ENCODE data around the gene SYN1.
"Not testable (repeated sequence)": the region's sequence is repeated elsewhere in the genome, so short reads cannot be mapped to it uniquely, and the experiment has no call there.

Gene SYN1

DNA sequence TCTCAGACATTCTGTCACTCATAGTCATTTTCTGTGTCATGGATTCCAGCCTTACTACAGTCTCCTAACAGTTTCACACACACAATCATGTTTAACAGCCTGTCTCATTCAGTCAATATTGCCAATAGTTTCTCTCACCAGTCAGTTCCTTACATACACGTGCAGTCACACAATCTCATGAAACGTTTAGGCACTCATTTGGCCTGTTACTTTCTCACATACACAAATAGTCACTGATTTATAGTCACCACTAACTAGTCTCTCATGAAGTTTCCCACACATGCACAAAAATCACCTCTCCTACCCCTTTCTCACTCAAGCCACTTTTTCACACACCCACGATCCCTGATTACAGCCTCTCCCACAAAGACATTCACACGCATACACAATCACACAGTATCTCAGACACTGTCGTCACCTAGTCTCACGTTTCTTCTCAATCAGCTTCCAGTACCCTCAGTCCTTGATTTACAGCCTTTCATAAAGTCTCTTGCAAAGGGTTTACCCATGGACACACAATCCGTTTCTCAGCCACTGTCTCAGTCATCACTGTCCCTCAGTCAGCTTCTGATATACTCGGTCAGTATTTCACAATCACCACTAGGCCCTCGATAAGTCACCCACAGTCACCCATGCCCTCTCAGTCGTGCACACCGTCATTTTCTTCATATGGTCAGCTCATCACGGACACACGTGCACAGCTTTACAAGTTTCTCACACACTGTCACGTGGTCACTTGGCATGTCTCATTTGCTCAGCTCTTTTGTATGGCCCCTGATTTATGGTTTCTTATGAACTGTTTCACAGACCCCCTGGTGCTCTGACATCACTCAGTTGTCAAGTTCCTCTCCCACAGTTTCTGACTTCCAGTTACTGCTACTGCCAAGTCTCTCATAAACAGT is 14.3 kb upstream of the SYN1 start:
- DNase-seq: no peak

GRCh38 chrX:47632666-47633065 is 13.0 kb upstream of the SYN1 start:
- no peak for DNase-seq

DNA sequence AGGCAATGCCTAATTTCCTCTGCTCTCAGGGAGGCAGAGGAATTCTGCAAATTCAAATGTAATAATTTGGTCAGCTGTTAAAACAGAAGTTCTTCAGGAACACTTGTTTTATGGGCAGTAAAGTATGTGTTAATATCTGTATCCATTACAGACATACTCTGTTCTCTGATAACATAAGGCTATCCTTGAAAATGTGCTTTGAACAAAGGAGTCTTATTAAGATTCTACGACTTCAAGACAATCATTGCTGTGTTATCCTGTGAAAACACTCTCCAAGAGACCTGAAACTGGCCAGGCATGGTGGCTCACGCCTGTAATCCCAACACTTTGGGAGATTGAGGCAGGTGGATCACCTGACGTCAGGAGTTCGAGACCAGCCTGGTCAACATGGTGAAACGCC is 12.0 kb upstream of the SYN1 start:
- no peak for DNase-seq

- no peak for DNase-seq
Observed at GRCh38 chrX:47629419-47630200, 10.0 kb upstream of the SYN1 start, which contains the start of gene CFP. Gene CFP (minus strand): TSS chrX:47629930. CDS start chrX:47629844, 86 bp downstream.

DNA sequence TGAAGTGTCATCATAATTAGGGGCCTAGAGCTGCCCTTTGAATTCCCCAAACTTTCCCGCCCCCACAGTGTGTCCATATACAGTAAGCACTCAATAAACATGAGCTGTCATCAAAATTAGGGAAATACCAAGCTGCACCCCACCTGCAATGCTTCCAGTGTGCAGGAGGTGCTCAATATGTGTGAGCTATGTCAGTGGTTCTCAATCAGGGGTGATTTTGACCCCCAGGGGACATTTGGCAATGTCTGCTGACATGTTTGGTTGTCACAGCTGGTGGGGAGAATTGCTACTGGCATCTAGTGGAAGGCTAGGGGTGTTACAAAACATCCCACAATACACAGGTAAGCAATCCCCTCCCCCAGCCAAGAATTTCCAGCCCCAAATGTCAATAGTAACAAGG is 9.3 kb upstream of the SYN1 start:
- DNase-seq: no peak

- no peak for DNase-seq
Observed at GRCh38 chrX:47625365-47625764, 5.7 kb upstream of the SYN1 start.

DNA sequence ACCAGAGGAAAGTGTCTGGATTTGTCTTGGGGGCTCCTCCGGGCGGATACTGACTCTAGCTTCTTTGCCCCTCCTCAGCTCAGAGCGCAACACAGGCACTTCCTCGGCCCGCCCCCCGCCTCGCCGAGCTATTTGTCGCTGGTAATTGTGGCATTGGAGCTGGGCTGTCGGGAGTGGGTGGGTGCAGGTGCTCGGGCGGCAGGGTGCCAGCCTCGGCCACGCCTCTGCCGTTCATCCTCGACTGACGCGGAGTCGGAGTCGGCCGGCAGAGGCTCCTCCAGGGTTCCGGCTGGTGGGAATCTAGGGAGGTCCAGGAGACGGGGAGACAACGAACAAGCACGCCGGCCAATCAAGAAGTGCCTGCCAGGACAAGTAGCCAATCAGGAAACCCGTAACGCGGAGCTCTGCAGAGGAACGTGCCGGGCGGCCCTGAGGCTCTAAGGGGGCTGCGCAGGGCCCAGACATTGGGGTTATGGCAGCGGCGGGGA is 3.9 kb upstream of the SYN1 start:
- peak; percentile 71 for DNase-seq

- DNase-seq: no peak
Observed at GRCh38 chrX:47621851-47622250, 2.2 kb upstream of the SYN1 start.

- DNase-seq: no peak
Observed at GRCh38 chrX:47620303-47620685, 637 bp upstream of the SYN1 start.

- DNase-seq: no peak
Observed at GRCh38 chrX:47618923-47619485, 653 bp downstream of the SYN1 start.

GRCh38 chrX:47614618-47615017 is 5.0 kb downstream of the SYN1 start:
- no peak for DNase-seq

DNA sequence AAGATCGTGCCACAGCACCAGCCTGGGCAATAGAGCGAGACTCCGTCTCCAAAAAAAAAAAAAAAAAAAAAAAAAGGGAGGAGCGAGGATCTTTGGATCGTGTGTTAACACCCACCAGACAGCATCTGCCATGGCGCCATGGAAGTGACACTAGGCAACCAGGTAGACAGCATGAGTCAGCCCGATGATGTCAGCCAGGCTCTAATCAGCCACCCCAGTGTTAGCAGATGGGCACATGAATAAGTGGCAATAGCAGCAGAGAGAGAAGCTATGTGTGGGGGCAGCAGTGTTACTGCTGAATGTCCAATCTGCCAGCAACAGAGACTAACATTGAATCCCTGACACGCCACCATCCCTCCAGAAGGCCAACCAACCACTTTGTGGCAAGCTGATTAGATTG is 6.6 kb downstream of the SYN1 start:
- DNase-seq: no peak

GRCh38 chrX:47612418-47612817 is 7.2 kb downstream of the SYN1 start:
- DNase-seq: no peak

GRCh38 chrX:47611926-47612325 is 7.7 kb downstream of the SYN1 start:
- no peak for DNase-seq

- no peak for DNase-seq
Observed at GRCh38 chrX:47611489-47611888, 8.2 kb downstream of the SYN1 start.

DNA sequence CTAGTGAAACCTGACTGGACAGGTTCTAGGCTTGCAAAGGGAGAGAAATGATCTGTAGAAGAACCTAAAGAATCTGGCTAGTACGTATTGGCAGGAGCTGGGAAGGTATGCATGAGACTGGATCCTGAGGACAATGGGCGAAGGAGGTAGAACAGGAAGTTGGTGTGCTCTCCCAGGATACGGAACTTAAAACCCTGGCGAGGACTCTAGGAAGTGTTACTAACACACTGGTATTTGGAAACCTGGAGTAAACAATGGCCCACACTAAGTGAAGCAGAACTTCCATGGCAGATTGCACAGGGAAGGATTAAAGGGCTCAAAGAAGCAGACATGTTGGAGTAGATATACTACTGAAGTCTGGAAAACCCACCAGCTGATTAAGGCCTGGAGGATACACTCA is 9.1 kb downstream of the SYN1 start:
- no peak for DNase-seq

DNA sequence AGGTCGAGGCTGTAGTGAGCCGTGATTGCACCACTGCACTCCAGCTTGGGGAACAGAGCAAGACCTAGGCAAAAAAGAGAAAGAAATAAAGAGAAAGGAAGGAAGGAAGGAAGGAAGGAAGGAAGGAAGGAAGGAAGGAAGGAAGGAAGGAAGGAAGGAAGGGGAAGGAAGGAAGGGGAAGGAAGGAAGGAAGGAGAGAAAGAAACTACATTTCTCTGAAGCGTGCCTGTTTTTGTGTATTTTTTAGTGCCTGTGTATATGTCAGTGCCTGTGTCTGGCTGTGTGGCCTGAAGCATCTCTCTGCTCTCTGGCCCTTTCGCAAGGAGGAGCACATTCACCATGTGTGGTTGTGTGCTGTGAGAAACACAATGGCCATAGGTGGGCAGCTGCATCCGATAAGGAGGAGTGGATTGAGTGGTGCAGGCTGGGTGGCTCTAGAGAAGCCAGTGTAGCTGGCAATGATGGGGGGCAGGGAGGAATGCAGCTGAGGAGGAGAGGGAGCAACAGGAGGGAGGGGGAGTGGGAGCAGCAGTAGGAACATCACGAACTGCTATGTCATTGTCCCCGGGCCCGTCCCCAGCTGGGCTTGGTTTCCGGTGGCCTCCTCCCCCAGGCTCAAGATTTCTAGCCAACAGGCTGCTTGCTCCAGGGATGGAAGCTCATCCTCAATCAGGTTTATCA is 11.4 kb downstream of the SYN1 start:
- DNase-seq: no peak

GRCh38 chrX:47607091-47607490 is 12.6 kb downstream of the SYN1 start:
- DNase-seq: peak; percentile 61

DNA sequence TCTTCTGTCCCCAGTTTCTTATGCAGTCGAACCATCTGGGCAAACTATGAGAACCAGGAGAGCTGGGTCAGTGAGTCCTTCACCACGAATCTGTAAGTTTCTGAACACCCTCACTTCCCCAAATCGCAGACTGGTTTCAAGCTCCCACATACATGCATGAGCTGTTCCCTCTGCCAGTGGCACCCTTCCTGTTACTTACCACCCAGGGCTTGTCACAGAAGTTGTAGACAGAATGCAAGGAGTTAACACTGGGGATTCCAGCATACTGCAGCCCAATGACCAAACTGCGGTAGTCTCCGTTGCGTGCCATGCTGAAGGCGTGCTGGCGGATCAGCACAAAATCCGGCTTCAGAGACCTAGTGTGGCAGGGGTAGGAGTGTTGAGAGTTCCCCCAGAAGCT is 14.6 kb downstream of the SYN1 start:
- no peak for DNase-seq

DNA sequence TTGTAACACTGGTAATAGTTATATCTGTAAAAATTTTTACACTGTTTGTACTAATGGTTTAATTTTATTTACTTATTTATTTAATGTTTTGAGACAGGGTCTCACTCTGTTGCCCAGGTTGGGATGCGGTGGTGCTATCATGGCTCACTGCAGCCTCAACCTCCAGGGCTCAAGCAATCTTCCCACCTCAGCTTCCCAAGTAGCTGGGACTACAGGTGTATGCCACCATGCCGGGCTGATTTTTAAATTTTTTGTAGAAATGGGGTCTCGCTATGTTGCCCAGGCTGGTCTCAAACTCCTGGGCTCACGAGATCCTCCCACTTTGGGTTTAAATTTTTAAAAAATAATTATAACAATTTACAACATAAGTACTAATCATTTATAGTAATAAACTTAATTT is 16.5 kb downstream of the SYN1 start:
- DNase-seq: not testable (repeated sequence)

DNA sequence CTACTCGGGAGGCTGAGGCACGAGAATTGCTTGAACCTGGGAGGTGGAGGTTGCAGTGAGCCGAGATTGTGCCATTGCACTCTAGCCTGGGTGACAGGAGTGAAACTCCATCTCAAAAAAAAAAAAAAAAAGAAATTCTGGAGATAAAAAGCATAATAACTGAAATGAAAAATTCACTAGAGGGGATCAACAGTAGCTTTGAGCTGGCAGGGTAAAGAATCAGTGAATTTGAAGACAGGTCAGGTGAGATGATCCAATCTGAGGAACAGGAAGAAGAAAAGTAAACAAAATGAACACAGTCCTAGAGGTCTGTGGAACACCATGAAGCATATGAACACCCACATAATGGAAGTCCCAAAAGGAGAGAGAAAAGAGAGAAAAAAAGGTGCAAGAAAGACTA is 22.4 kb downstream of the SYN1 start:
- no peak for DNase-seq

DNA sequence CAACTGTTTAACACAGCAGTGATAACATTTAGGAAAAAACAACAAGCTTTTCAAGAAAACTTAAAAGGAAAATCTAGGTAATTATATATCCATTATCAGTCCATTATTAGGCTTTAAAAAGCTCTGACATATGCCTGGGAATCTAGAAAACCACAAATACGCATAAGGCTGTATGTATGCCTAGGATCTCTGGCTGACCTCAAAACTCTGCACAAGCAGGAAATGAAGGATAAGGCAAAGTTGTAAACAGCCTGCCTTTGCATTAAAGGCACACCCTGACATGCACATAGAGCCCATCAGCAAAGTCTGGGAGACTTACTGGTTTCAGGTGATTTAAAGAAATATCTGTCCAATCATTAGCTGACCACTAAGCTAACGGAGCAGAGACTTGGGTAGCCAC is 23.4 kb downstream of the SYN1 start:
- peak; percentile 5 for DNase-seq

DNA sequence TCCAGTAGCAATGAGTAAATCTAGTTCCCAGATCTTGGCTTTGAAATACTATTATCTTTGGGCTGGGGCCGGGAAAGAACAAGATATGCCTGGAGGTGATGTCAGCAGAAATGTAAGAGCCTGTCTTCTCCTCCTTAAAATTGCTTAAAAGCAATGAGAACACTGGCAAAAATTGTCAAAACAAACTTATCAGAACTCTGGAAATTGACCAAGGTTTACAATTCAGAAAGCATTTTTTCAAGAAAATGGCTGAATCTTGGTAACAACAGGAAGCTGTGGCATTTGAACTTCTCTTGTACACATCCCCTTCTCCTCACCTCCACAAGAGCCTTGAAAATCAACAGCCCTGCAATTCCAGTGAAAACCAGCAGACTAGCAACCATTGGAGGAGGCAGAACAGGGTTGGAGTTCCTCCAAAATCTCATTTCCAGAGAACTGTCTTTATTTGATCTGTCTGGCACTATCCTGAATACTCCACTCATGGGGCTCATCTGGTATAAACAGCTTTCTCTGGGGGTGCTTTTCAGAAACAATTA is 23.9 kb downstream of the SYN1 start:
- no peak for DNase-seq
